GM21390 (cell line): Measurements from ENCODE around the gene RAB32.
A peak's percentile ranks its signal among the peaks of the same experiment; 100 is the strongest.

Source experiments
- ATAC-seq: cut with Tn5 transposase; IDR thresholded peaks from one replicate; pipeline ENCODE4 v1.9.1; 2021; ENCODE audit not compliant: unreplicated experiment

Gene RAB32

DNA sequence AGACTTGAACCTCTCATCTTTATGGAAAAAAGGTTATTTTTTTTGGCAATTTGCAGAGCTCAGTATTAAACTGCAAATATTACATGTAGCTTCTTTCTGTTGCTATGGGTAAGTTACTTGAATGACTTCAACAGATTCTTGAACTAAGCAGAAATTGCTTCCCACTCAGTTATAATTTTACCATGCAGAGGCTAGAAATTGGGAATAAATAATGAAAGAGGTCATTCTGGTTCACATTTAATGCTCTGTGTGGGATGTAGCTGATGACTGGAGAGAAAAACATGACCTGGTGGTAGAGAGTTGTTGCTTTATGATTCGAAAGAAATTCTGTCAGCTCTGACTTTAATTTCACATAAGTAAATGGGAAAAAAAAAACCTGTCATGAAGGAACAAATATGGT, 38.3 kb downstream of the RAB32 start:
- no peak for ATAC-seq

DNA sequence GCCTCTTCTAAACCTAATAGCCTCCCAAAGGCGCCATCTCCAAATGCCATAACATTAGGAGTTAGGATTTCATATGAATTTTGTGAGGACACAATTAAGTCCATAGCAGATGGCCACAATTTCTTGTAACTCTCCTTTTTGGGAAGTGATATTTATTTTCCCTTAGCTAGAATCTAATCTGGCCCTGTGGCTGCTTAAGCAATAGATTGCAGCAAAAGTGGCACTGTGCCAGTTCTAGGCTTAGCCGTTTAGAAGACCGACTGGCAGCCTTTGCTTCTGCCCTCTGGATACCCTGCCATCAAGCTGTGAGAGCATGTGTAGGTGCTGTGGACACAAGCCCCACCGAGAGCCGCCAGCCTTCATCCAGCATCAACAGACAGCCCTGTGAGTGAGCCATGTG, 39.2 kb downstream of the RAB32 start:
- ATAC-seq: no peak

DNA sequence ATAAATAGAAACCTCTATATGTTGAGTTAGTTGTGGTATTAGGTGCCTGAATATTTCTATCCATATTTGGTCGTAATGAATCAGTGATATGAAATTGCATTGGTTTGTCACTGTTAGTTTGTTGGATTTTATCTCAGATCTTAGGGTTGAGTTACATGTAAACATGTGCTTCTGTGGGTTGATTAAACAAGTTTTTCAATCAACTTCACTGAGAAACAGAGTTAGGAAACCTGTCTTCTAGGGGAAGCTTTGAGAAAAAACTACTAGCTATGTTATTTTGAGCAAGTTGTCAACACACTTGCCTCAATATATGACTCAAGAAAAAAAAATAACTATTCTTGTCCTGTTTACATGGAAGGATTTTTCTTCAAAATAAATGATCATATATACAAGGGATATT, 40.3 kb downstream of the RAB32 start:
- ATAC-seq: no peak

DNA sequence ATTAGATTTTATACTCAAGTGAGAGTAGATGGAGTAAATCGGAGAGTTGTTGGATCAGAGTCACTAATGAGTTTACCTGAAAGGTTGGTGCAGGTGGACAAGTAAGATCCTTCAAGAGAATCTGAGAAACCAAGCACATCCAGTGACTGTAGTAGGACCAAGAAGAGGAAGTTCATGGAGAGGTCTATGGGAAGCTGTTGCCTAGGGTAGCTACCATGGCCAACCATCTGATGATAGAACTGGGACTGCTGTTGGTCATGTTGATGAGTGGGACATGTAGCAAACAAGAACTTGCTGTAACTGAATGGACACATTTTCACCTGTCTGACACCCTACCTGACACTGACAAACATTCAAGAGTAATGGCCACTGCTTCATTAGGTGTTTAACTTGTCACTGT, 43.8 kb downstream of the RAB32 start:
- ATAC-seq: no peak

DNA sequence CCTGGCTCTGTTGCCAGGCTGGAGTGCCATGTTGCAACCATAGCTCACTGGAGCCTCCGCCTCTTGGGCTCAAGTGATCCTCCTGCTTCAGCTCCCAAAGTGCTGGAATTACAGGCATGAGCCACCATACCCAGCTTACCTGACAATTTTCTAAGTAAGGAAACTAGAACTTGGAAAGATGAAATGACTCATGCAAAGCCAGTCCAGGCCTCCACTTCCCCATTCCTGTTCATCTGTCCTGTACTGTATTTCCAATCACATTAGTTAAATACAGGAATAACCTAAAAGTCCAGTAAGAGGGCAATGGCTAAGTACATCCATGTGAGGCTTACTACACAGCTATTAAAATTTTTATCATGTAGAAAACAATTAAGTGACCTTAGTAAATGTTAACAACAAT, 46.9 kb downstream of the RAB32 start:
- ATAC-seq: no peak

DNA sequence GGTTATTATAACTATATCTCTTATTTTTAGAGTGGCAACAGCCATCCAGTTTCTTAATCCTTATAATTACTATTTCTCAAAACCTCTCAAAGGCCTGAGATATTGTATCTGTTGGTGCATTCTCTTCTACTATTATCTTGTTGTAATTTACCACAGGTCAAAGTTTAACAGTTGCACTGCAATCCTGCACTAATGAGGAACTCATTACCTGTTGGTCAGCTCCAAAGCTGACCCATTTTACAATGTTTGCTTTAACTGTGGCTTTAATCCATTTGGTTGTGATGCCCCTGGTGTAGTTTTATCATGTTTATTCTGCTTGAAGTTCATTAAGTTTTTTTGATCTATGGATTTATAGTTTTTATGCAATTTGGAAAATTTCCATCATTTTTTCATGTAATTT, 48.8 kb downstream of the RAB32 start:
- ATAC-seq: no peak

DNA sequence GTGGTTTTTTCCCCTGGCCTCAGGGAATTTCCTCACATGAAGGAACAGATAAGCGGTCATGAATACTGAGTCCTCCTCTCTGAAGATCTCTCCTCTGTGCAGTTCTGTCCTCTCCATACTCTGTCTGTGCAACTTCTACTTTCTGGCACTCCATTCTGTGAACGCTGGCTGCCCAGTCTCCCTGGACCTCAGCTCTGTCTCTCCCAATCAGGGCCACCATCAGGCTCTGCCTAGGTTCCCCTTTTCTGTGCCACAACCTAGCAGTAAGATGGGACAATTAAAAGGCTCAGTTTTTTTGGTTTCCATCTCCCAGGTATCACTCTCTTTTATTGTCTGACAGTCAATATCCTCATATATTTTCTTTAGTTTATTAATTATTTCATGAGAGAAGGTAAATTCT, 50.4 kb downstream of the RAB32 start:
- no peak for ATAC-seq

DNA sequence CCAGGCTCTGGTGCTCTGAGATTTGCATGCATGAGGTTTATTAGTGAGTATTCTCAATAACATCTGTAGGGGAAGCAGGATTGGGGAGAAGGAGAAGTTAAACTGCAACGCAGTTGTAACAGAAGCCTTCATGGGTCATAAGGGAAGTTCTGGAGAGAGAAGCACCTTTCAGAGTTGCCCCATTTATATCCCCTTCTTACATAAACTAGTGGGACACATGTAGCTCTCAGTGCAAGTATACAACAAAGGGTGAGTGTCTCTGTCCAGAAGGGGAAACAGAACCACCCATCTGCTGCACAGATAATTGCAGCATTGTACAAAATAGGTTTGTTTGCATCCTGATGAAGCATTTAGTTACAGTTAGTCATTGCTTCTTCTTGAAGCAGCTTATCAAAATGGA, 50.9 kb downstream of the RAB32 start:
- ATAC-seq: no peak

DNA sequence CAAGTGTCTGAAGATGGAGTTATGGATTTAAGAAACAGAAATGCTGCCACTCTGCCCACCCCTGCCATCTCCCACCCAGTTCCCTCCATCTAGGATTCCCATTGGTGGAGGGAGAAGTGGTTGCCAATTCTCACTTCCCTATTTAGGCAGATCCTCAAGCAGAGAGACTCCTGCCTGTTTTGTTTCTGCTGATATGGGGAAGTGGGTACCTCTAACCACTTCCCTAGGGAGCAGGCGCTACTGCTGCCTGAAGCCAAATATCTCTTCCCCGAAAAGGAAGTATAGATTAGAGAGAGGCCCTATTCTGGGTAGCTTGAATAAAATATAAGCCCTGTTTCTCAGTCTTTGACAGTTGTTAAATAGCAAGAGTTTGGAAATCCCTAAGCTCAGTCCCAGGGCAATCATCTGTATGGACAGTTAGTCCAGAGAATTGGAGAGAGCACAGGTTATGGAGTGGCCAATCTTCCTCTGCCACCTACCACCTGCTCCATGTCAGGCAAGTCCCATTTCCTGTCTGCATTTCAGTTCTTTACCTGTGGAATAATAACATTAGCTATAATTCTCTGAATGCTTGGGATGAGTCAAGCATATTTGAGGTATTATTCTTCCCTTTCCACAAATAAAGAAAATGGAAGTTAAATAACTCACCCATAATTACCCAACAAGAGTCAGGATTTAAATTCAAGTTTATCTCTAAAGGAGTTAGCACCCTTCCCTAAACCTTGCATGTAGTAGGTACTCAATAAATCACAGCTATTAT, 52.5 kb downstream of the RAB32 start:
- ATAC-seq: peak; percentile 48

DNA sequence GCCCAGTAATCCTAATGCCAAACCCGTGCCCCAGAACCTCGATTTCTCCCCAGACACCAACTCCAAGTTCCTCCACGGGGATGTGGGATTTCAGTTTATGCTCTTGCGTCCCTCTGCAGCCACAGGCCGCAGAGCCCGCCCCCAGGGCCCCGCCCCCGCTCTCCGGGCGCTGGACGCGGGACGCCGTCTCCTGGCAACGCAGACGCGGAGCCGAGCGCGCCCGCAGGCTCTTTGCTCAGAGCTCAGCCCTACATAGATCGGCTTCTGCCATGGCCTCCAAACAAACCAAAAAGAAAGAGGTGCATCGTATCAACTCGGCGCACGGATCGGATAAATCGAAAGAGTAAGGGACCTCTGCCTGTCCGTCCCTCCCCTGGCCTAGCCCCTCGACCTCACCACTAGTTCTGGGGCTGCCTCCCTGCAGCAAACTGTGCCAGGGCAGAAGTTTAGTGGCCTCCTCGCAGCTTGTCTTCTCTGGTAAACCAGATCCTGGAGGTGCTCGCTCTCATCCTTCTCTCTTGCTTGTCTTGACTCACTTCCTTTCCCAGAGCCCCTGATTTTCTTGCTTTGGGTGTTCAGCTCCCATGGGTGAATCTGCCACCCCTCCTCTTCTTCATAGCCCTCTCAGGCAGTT, 55.3 kb downstream of the RAB32 start, which contains the start of gene ADGB:
TSS of gene ADGB (plus strand) at position 201 of the 634 bp plus-strand sequence. CDS start at position 270, 69 bp downstream.
- ATAC-seq: peak; percentile 59

DNA sequence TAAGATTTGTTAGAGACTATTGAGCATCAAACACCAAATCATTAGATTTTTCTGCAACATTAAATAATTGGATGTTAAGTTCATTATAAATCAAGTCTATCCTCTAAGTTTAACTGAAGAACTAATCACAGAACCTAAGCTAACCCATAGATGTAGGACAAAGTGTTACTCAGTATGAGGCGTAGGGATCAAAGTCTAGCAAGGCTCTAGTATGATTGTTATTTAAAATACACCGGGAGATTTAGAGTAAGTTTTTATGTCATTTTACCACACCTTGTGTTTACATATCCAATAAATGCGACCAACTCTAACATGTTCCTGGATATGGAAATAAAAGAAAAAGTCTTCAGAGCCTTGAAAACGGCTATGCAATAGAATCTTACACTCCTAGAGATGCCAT, 57.7 kb downstream of the RAB32 start:
- no peak for ATAC-seq

DNA sequence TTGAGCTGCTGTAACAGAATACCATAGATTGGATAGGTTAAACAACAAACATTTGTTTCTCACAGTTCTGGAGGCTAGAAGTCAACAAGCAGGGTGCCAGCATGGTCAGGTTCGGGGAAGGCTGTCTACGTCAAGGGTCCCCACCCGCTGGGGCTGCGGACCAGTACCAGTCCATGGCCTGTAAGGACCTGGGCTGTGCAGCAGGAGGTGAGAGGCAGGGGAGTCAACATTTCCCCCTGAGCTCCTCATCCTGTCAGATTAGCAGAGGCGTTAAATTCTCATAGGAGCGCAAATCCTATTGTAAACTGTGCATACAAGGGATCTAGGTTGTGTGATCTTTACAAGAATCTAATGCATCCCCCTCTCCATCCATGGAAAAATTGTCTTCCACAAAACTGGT, 58.9 kb downstream of the RAB32 start:
- no peak for ATAC-seq
